ENCODE data around the gene CSRNP3. TPM values are rescaled to one million over a fixed set of nuclear protein-coding genes. Genes with fewer than 3 reads are reported as not detected.
"Not testable (repeated sequence)": the region's sequence is repeated elsewhere in the genome, so short reads cannot be mapped to it uniquely, and the experiment has no call there.

The CSRNP3 gene
- total RNA-seq, 1 donor from 2014 or later = 4.0 TPM

DNA sequence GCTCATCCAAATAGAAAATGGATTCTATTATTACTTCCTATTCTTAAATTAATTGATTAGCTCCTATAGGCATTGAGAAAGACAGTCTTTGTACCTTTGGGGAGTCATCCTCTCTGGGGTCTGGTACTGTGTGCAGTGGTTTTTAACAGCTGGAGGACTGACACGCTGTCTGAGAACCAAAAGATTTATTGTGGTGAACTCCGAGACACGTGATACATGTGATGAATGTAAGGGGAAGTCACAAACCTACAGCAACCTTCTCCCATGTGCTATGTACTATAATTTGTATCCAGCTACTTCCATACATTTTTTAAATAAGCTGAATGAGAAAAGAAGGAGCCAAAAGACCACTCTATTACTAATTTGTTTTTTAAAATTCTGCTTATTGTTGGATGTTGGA lies 190.9 kb downstream of the CSRNP3 start:
- Histone ChIP-seq H3K4me1 (no peaks in the 10 kb centered on the region), H3K9me3 (replicated peaks) (no peaks in the 10 kb centered on the region), H3K36me3 (peaks cover 11% of the 10 kb centered on the region), H3K27ac (replicated peaks) (no peak overlapping the region), H3K27me3 (ENCODE audit: low read depth) (no peaks in the 10 kb centered on the region), H3K4me3 (no peak overlapping the region)
- DNase-seq = no peak
- TF ChIP-seq, protein P1, sequence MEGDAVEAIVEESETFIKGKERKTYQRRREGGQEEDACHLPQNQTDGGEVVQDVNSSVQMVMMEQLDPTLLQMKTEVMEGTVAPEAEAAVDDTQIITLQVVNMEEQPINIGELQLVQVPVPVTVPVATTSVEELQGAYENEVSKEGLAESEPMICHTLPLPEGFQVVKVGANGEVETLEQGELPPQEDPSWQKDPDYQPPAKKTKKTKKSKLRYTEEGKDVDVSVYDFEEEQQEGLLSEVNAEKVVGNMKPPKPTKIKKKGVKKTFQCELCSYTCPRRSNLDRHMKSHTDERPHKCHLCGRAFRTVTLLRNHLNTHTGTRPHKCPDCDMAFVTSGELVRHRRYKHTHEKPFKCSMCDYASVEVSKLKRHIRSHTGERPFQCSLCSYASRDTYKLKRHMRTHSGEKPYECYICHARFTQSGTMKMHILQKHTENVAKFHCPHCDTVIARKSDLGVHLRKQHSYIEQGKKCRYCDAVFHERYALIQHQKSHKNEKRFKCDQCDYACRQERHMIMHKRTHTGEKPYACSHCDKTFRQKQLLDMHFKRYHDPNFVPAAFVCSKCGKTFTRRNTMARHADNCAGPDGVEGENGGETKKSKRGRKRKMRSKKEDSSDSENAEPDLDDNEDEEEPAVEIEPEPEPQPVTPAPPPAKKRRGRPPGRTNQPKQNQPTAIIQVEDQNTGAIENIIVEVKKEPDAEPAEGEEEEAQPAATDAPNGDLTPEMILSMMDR (IDR thresholded peaks at IDR 0.05; ENCODE audit: borderline replicate concordance) = no peak
- intact Hi-C loops (cut with micrococcal nuclease) = no loop called here

DNA sequence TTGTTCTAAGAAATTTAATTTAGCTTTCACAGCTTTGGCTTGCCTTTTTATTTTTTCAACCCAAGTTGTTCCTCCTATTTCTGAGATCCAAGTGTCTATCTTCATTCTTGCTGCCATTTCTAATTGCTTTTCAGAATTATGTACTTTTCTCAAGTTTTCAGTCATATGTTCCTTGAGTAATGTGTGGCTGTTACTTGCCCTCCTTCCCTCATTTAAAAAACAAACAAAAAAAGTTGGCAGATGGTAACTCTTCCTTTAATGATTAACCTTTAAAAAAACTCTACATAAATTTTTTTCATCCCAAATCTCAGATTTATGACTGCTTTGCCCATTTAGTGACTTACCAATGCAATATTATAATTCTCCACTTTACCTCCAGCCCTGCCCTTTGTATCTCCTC lies 193.2 kb downstream of the CSRNP3 start:
- Histone ChIP-seq H3K27me3 (ENCODE audit: low read depth) (no peaks in the 10 kb centered on the region), H3K27ac (replicated peaks) (no peak overlapping the region), H3K4me1 (no peaks in the 10 kb centered on the region), H3K4me3 (no peak overlapping the region), H3K36me3 (peaks cover 11% of the 10 kb centered on the region), H3K9me3 (replicated peaks) (no peaks in the 10 kb centered on the region)
- TF ChIP-seq, protein P1 (IDR thresholded peaks at IDR 0.05; ENCODE audit: borderline replicate concordance) = no peak
- no peak for DNase-seq
- intact Hi-C loops (cut with micrococcal nuclease) = no loop called here

DNA sequence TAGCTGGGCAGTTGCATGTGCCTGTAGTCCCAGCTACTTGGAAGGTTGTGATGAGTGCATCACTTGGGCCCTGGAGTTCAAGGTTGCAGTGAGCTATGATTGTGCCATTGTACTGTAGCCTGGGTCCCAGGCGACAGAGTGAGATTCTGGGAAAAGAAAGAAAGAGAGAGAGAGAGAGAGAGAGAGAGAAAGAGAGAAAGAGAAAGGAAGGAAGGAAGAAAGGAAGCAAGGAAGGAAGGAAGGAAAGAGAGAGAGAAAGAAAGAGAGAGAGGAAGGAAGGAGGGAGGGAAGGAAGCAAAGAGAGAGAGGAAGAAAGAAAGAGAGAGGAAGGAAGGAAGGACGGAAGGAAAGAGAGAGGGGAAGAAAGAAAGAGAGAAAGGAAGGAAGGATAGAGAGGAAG lies 196.1 kb downstream of the CSRNP3 start:
- no peak overlapping the region for H3K27ac ChIP-seq (replicated peaks)
- H3K27me3 ChIP-seq (ENCODE audit: low read depth) = no peaks in the 10 kb centered on the region
- H3K9me3 ChIP-seq (replicated peaks) = no peaks in the 10 kb centered on the region
- H3K4me1 ChIP-seq = no peaks in the 10 kb centered on the region
- no peak for DNase-seq
- TF ChIP-seq, protein P1 (IDR thresholded peaks at IDR 0.05; ENCODE audit: borderline replicate concordance) = no peak
- no peak overlapping the region for H3K4me3 ChIP-seq
- intact Hi-C loops (cut with micrococcal nuclease) = no loop called here
- no peaks in the 10 kb centered on the region for H3K36me3 ChIP-seq

DNA sequence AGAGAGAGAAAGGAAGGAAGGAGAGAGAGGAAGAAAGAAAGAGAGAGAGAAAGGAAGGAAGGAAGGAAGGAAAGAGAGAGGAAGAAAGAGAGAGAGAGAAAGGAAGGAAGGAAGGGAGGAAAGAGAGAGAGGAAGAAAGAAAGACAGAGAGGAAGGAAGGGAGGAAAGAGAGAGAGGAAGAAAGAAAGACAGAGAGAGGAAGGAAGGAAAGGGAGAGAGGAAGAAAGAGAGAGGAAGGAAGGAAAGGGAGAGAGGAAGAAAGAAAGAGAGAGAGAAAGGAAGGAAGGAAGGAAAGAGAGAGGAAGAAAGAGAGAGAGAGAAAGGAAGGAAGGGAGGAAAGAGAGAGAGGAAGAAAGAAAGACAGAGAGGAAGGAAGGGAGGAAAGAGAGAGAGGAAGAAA lies 196.6 kb downstream of the CSRNP3 start:
- H3K4me3 ChIP-seq; H3K9me3 ChIP-seq (replicated peaks); H3K36me3 ChIP-seq; H3K27ac ChIP-seq (replicated peaks); H3K27me3 ChIP-seq (ENCODE audit: low read depth); intact Hi-C loops (cut with micrococcal nuclease); H3K4me1 ChIP-seq; DNase-seq: not testable (repeated sequence)

DNA sequence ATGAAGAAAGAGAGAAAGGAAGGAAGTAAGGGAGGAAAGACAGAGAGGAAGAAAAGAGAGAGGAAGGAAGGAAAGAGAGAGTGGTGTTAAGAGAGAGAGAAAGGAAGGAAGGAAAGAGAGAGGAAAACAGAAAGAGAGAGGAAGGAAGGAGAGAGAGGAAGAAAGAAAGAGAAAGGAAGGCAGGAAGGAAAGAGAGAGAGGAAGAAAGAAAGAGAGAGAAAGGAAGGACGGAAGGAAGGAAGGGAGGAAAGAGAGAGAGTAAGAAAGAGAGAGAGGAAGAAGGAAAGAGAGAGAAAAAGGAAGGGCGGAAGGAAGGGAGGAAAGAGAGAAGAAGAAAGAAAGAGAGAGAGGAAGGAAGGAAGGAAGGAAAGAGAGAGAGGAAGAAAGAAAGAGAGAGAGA lies 197.1 kb downstream of the CSRNP3 start:
- TF ChIP-seq, protein P1 (IDR thresholded peaks at IDR 0.05; ENCODE audit: borderline replicate concordance) = no peak

DNA sequence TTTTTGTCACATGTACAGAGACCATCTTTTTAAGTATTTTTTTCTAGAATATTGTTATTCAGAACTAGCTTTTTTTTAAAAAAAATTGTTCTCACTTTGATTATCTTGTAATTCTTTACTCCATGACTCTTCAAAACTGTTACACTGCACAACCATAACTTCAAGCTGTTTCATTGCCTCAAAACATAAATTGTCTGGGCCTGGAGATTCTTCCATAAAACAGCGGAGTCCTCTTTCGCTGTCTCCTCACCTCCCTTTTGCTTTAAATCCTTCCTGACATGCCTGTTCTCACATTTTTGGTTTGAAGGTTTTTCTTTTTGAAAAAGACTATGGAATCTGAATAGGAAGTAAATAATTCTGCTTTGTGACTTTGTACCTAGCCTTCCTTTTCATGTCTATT lies 197.9 kb downstream of the CSRNP3 start:
- H3K4me1 ChIP-seq = no peaks in the 10 kb centered on the region
- no peaks in the 10 kb centered on the region for H3K9me3 ChIP-seq (replicated peaks)
- TF ChIP-seq, protein P1 (IDR thresholded peaks at IDR 0.05; ENCODE audit: borderline replicate concordance) = no peak
- H3K4me3 ChIP-seq = no peak overlapping the region
- no peak for DNase-seq
- H3K27ac ChIP-seq (replicated peaks) = no peak overlapping the region
- intact Hi-C loops (cut with micrococcal nuclease) = no loop called here
- no peaks in the 10 kb centered on the region for H3K36me3 ChIP-seq
- no peaks in the 10 kb centered on the region for H3K27me3 ChIP-seq (ENCODE audit: low read depth)

More for the DNA sequence above, 197.1 kb downstream of the CSRNP3 start:
- Histone ChIP-seq H3K9me3 (replicated peaks) (no peaks in the 10 kb centered on the region), H3K36me3 (no peaks in the 10 kb centered on the region), H3K27me3 (ENCODE audit: low read depth) (no peaks in the 10 kb centered on the region), H3K27ac (replicated peaks) (no peak overlapping the region), H3K4me1 (no peaks in the 10 kb centered on the region), H3K4me3 (no peak overlapping the region)
- DNase-seq = no peak
- intact Hi-C loops (cut with micrococcal nuclease) = no loop called here
